IPS-NIHi11 (cell line): ENCODE data around the gene ERBB4.

Source experiments
- DNase-seq: peaks from one replicate; pipeline ENCODE4 v3.0.0; 2012; ENCODE audit warnings: mixed read lengths, low spot score

The ERBB4 gene

DNA sequence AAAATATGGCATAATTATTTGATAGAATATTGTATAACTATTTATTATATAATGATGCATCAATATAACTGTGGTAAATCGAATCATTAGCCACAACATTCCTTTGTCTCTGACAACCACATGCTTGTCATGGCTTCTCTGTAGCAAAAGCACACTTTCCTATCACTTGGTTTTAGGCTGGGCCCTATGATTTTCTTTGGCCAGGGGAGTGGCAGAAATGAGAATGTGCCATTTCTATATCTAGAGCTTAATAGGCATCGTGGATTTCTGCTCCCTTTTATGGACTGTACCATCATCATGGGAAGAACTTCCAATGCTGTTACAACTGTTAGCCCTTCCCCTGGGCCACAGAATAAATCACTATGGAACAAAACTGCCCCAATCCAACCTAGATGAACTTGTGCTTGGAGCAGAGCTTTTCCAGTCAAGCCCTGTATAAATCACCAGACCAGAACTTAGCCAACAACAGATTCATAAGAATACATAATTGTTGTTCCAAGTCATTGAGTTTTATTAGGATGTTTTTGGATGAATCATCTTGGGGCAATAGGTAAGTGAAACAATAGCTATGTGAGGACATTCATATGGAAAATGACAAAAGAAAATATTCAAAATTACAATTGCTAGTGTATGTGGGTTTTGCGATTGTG is 715.8 kb downstream of the ERBB4 start:
- no peak for DNase-seq

DNA sequence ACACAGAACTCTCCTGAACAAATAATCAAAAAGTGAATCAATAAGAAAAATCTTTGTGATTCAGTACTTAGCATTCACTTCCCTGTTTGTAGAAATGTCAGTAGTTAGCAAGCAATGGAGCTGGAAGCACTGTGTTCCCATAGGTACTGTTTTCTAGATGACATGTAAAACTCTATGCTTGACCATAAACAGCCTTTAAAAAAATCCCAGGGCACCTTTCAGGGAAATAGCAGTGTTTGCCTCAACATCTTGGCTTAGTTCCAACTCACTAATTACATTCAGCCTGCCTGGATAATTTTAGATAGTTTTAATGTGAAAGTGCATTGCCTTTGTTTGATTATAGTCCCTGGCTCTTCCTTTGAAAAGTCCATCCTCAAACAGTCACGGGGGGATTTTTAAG is 721.8 kb downstream of the ERBB4 start:
- no peak for DNase-seq

DNA sequence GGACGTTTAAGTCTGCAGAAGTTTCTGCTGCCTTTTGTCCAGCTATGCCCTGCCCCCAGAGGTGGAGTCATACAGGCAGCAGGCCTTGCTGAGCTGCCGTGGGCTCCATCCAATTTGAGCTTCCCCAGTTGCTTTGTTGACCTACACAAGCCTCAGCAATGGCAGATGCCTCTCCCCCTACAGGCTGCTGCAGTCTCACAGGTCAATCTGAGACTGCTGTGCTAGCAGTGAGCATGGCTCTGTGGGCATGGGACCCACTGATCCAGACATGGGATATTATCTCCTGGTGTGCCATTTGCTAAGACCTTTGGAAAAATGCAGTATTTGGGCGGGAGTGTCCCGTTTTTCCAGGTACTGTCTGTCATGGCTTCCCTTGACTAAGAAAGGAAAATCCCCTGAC is 726.0 kb downstream of the ERBB4 start:
- DNase-seq: no peak

DNA sequence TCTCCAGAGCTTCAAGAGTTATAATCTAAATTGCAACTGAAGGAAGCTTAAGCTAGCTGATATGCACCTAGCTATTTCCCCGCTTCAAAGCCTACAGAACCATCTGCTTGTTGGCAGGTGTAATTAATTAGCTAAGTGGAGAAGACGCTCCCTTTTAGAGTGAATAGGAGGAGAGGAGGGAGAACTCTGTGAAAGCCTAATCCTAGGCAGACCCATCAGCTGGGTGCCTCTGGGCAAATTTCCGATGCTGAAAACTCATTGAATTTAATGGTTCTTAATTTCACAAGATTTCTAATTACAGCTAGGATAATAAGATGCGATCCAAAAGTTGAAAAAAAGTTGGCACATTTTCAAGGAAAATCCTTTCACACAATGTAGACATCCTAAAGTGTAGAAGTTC is 735.9 kb downstream of the ERBB4 start:
- no peak for DNase-seq

DNA sequence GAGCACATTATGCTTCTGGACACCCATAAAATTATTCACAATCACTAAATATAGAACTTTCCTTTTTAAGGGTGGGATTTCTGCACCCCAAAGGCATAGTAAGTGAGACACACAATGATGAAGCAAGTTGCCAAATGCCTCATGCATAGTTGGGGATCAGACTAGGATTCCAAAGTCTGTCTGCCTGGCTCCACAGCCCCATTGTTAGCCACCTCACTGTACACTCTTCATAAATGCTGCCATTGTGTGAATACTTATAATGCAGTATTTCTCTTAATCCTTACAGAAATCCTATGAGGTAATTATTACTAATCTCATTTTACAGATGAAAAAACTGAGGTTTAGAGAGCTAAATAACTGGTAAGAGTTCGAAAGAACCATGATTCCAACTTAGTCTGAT is 738.6 kb downstream of the ERBB4 start:
- no peak for DNase-seq

DNA sequence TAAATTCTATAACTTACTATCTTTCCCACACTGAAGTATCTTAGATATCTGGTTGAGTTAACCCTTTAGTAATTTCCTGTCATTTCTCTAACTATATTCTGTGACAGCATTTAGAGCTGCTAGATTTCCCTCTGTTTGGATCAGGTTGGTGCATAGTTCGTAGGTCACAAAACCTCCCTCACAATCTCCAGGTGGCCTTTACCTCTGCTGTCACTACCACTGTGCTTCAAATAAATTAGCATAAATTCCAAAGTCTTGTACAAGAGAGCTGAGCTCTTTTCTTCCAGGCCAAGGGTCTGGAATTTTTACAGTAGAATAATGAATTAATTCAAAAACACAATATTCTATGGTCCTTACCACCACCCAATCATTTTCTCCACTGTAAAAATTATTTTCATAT is 739.7 kb downstream of the ERBB4 start:
- DNase-seq: no peak

DNA sequence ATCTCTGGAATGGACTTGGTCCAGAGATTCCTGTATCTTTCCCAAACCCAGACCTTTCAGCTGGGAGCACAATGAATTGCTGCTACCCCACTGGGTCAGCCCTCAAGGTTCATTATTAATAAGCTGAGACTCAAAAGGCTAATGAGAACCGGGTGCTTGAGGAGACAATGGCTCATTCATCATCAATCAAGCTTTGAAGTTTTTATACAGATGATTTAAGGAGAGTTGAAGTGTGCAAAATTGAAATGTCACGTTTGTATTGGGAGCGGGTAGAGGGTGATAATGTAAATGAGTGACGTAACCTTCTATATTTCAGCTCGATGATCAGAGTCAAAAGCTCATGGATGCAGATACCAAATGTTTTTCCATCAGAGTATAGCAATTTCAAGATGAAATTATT is 744.9 kb downstream of the ERBB4 start:
- no peak for DNase-seq

DNA sequence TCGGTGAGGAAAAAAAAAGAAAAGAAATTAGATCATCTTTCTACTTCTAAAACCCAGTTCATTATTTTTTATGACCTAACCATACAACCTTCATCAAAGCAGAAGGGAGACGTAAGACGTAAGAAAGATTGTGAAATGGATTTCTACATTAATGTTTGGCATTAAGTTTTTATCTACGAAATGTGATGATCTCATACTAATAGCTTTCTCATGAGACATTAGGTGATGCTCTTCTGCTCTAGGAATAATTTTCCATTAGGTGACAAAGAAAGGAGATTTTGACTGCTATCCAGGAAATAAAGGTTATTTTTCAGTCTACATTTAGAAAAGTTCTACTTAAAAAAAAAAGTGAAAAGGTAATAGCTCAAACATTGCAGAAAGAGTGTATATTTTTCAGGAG is 748.6 kb downstream of the ERBB4 start:
- no peak for DNase-seq

DNA sequence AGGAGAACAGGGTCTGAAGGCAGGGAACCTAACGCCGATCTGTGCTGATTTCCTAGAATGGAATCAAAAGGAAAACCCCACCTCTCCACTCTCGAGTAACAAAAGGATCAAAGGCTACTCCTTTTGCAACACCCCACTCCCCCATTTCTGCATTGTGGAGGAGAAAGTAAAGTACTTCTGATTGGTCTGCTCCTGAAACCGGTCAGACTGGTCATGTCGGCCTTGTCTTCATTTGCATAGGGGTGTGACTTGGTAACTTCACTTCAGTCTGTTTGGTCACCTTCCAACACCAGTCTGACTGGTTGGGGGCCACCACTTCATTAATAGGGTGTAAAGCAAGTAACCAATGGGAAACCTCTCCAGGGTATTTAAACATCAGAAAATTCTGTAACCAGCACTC is 771.9 kb downstream of the ERBB4 start:
- peak; percentile 57 for DNase-seq

DNA sequence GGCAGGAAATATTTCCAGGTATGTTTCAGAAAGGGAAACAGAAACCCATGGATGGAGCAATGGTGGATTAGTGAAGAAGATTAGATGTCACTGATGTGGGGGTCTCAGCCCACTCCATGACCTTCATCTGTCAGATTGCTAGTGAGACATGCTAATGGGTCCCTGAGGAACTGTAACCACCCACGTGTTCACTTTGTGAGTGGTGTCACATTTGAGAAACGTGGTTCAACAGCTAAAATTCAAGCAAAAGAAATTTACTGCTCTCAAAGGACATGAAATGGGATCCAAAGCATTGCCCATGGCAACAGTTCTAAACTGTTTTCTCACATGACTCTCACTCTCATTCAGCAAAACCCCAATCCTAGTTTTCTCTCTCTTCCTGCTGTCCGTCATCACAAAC is 776.1 kb downstream of the ERBB4 start:
- DNase-seq: no peak

DNA sequence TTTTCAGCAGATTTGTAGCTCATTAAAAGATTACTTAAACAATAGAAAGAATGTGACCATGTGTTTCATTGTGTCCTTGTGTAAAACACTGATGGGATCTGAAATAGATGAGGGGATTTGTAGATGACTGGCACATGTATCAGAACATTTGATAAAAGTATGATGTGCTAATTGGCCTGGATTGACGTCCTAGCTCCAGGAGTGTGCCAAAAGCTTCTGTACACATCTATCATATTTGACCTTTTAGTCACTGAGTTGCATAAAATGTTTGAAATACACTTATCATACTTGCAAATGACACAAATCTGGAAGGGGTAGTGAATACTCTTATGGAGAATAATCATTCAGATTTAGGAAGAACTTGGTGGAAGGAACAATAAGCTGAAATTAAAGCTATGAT is 778.5 kb downstream of the ERBB4 start:
- DNase-seq: no peak

DNA sequence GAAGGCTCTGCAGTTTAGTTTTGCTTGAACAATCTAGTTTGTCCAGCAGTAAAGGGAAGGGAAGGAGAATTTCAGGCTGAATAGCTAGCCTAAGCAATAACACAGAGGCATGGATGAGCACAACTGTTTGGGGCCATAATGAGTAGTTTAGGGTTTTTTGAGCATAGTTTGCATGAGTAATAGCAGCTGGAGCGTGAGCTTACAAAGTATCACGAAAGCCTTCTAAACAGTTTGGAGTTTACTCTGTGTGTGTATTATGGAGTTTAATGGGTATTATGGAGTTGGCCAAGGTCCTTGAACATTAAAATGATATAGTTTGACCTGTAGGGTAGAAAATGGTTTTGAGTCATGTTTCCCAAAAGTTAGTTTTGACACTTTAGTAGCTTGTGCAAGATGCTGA is 782.3 kb downstream of the ERBB4 start:
- DNase-seq: no peak

DNA sequence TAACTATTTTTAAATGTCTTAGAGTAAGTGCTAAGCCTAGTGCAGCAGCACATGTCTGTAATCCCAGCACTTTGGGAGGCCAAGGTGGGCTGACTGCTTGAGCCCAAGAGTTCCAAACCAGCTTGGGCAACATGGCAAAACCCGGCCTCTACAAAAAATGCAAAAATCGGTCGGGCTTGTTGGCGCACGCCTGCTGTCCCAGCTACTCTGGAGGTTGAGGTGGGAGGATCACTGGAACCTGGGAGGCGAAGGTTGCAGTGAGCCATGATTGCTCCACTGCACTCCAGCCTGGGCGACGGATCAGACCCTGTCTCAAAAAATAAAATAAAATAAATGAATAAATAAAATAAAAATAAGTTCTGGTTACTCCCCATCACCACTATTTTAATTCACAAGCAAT is 783.4 kb downstream of the ERBB4 start:
- DNase-seq: no peak

DNA sequence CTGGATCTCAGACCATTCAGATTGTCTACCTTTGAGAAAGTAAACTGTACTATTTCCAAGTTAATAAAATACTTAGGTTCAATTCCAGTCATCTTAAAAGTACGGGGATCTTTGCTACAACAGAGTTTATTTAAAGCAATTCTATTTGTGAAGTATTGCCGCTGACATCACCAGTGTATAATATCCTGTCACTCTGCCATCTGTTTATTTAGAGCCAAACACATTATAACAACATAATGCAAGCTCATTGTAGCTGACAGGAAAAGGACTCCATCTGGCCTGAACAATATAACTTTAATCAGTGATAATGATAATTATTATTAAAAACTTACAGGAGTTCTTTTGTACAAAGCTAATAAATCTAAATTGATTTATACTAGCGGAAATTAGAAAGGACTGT is 786.8 kb downstream of the ERBB4 start:
- no peak for DNase-seq

DNA sequence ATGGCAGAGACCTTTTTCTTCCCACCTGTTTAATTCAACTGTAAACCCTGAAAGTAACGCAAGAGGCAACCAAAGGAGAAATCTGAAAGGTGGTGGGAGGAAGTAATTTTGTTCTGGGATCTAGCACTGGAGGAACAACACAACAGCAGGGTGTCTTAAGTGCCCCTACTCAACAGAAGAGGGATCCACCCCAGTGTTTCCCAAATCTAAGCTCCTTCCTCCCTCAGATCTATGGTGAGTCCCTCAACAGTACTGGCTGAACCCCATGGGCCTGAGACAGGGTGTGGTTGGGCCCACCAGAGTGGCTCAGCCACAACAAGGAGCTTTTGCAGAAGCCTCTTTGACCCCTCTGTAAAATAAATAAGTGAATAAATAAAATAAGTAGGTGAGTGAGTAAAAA is 790.3 kb downstream of the ERBB4 start:
- peak; percentile 7 for DNase-seq

DNA sequence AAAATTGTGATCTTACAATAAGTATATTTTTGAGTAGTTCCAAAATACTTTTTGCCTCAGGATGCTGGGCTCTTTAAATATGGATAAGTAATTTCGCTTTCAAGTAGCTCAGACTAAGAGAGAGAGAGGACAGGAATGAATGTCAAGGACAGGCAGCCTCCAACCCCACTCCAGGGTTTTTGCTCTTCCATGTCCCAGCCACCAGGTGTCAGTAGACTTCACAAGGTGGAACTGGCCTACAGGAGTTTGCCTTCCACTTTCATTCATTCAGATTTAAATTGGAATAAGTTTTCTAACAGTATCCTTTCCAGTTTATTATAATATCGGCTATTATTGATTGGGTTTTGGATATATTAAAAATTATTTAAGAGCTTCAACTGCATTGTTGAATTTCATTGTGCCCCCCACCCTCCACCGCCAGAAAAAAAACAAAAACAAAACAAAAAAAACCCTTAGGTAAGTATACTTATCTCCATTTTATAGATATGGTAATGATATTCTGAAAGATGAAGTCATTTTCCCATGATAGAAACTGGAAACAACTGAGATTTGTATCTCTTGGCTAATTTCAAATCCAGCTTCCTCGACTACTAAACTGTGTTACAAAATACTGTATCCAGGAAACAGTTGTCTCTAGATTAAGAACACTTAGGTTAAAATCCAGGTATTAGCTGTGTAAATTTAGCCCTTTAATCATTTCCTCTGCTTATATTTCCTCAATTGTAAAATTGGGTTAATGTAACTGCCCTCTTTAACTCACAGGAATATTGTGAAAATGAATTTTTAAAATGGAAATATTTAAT is 793.1 kb downstream of the ERBB4 start:
- DNase-seq: peak; percentile 69

DNA sequence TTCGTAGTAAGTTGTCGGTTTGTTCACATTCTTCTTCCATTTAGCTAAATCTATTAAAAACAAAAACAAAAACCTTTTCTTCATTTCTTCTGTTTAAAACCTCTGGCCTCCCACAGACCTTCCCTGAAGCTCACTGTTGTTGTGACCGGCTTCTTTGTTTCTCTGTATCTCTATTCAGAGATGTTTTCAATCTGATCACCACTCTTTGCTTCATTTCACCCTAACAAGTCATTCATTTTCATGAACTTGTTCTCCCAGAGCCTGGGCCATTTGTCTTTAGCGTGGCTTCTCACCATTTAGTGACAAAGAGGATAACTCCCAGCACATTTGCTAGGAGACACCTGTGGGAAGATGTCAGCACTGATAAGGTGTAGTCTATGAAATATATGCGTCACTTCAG is 794.2 kb downstream of the ERBB4 start:
- no peak for DNase-seq

DNA sequence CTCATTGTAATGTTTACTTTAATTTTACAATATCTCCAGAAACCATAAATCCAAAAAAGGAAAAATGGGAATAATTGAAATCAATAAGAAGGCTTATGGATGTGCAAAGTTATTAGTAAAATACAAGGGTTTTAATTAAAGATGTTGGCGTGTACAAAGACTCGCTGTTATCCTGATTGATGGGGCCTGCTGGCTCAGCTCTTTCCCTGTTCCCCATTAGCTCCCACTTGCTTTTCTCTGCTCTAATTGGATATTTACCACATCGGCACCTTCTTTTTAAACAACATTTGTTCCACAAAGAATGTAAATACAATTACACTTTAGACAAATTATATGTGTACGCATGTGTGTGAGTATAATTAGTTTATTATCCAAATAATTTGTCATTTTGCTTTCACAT is 796.6 kb downstream of the ERBB4 start:
- DNase-seq: no peak

DNA sequence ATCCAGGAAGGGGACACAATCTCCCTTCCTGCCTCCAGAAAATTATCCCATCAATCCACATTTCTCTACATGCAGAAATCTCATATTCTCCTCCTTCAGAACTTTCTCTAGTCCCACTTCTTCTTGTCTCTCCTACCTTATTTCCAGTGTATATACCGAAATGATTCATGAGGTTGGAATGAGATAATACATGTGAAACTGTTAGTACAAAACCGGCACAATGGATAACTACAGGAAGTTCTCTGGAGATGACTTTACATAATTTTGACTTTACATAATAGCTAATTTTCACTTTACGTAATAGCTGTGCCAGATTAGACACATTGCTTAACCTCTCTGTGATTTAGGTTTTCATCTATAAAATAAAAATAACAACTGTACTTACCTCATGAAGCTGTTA is 801.3 kb downstream of the ERBB4 start:
- no peak for DNase-seq

DNA sequence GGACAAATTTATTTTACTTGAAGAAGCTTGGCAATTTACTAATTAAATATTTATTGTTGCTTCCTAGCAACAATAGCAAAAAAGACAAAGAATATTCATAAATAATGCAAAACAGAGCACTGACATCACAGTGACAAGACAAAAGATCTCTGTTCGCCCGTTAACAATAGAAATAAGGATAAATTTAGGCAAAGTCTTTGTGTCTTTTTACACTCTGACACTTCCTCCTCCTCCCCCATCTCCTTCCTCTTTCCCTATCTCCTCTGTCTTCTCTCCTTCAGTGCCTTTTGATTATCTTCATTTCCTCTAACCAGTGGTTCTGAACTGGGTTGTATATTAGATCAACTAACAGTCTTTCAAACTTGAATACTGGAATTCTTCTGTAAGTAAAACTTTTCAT is 808.4 kb downstream of the ERBB4 start:
- DNase-seq: no peak

DNA sequence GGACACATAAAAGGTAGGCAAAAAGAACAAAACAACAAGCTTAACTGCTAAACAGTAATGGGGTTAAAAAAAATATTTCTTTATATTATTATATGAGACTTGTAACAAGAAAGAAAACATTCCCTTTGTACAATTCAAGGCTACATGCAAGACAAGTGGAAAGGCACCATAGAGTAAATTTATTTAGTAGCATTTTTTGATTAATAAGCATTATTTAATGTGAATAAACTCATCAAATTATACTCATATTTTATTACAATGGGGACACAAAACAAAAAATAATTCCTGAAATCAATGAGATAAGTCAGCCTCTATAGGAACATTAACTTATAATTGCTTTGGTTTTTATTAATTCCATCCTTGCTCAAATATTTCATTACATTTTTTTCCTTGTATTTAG is 809.2 kb downstream of the ERBB4 start:
- no peak for DNase-seq

DNA sequence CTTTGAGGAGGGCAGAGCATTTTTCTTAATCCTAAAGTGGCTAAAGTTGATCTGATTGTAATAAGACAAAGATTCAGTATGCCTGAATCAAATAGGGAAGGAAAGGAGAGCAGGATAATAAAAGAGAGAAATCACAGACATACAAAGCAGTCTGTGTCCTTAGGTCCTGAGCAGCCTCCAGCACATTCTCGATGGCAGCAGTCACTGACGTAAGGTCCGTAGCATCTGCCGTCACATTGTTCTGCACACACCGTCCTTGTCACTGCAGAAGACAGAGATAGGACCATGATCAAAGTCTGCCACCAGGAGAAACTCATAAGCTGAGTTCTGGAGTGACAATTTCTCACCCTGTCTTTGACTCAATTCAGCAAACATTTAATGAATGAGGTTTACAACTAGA is 813.7 kb downstream of the ERBB4 start:
- DNase-seq: no peak

DNA sequence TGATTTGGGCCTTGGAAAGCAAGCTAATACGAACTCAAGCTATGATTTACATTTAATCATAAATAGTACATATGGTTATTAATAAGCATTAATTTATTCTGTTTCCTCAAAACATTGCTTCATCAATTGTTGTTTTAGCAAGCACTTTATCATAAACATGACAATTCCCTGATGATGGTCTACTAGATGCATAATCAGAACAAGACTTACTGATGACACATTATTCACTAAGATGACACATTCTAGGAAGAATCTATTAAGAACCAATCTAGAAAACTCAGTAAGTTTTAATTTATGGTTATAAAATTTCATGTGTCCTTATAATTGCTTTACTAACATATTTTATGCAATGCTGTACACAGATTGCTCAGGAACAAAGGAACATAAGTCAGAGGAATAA is 815.2 kb downstream of the ERBB4 start:
- no peak for DNase-seq

DNA sequence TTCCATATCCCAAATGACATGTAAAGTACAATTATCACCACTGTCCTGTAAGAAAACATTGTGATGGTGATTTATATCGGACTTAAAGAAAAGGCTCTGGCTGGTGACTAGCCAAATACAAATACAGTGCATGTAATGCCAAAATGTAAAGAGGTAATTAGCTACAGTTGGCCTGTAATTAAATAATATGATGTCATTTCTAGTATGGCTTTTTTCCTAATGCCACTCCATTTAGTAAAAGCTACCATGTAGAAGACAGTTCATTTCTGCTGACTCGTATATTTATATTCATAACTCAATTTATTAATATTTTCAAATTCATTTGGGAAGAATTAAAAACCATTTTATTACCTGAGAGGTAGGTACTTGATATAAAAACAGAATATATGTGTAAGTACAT is 815.7 kb downstream of the ERBB4 start:
- no peak for DNase-seq
